Body of pancreas (tissue), 4 donors: ENCODE results near the gene ZNF700. TPM values are rescaled to one million over a fixed set of nuclear protein-coding genes. Genes with fewer than 3 reads are reported as not detected.

Source experiments
- ATAC-seq: fragments of 150-250 bp; one replicate; pipeline ENCODE4 v1.9.1; 2016
- DNase-seq, 4 donors: peaks; one replicate each; pipeline ENCODE4 v3.0.0-alpha.2; 2019
- H3K27ac ChIP-seq, 4 donors: fragments of 200-600 bp; sonication (generic); 1 replicate in 3 of 4; 2 replicates in 1 of 4; pipeline versions ENCODE4 v1.5.1 to v1.6.1; 2016 to 2019; ENCODE audit warnings: mild to moderate bottlenecking in 1 of 4, mixed read lengths in 1 of 4, moderate library complexity in 1 of 4
- H3K27me3 ChIP-seq, 2 donors: fragments of 200-600 bp; sonication (generic); one replicate each; pipeline ENCODE4 v1.6.0; 2016; ENCODE audit warnings: mild to moderate bottlenecking in 1 of 2
- H3K36me3 ChIP-seq, 2 donors: fragments of 200-600 bp; sonication (generic); replicated peaks in 1 of 2; 2 replicates each; pipeline ENCODE4 v1.5.1; 2016; ENCODE audit warnings: low read depth in 2 of 2; ENCODE audit not compliant: insufficient read depth in 1 of 2
- H3K4me1 ChIP-seq: fragments of 200-600 bp; sonication (generic); one replicate; pipeline ENCODE4 v1.6.0; 2016
- H3K4me3 ChIP-seq, 2 donors: fragments of 200-600 bp; sonication (generic); 1 replicate in 1 of 2; 2 replicates in 1 of 2; pipeline ENCODE4 v1.5.1; 2016 to 2019
- H3K9me3 ChIP-seq, 3 donors: fragments of 200-600 bp; sonication (generic); 1 replicate in 2 of 3; 2 replicates in 1 of 3; pipeline ENCODE4 v1.5.1; 2016
- POLR2A ChIP-seq, 3 donors: fragments of 450-650 bp; IDR thresholded peaks; one replicate each; pipeline ENCODE4 v1.6.1; 2016; ENCODE audit warnings: antibody characterized with exemption in 3 of 3, mild to moderate bottlenecking in 2 of 3
- WGBS, 2 donors: methylation state at CpG; one replicate each; pipeline ENCODE4 v1.1.5; 2017; 5-methylcytosine and 5-hydroxymethylcytosine counted together
- intact Hi-C: fragments of 100-400 bp; cut with DNase I; formaldehyde crosslinking; loops from one replicate; pipeline ENCODE4 v1.15.1; 2023
- total RNA-seq, 2 donors: library from RNA; depleted of rRNA; stranded (reverse); fragments of >200 nt; gene quantifications; one replicate each; pipeline ENCODE4 v1.1.0, GENCODE V29; 2016
- TF ChIP-seq, protein P1 (sequence below), 7 experiments: fragments of 450-650 bp in 4 of 7; fragments of 200-600 bp in 3 of 7; sonication (generic) in 3 of 7; IDR thresholded peaks; one replicate each; pipeline ENCODE4 v1.5.1; 2016 to 2019; ENCODE audit warnings: antibody characterized with exemption in 7 of 7

Gene ZNF700
- total RNA-seq, 2 donors from 2014 or later = 16.3 to 26.4 TPM

DNA sequence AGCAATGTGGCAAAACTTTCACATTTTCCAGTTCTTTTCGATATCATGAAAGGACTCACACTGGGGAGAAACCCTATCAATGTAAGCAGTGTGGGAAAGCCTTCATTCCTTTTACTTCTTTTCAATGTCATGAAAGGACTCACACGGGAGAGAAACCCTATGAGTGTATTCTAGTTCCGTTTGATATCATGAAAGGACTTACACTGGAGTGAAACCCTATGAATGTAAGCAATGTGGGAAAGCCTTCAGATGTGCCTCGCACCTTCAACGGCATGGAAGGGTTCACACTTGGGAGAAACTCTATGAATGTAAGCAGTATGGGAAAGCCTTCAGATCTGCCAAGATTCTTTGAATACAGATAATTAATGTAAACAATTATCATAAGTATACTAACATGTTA lies 25.4 kb downstream of the ZNF700 start:
- ATAC-seq = no peak
- intact Hi-C loops = no loop called here

DNA sequence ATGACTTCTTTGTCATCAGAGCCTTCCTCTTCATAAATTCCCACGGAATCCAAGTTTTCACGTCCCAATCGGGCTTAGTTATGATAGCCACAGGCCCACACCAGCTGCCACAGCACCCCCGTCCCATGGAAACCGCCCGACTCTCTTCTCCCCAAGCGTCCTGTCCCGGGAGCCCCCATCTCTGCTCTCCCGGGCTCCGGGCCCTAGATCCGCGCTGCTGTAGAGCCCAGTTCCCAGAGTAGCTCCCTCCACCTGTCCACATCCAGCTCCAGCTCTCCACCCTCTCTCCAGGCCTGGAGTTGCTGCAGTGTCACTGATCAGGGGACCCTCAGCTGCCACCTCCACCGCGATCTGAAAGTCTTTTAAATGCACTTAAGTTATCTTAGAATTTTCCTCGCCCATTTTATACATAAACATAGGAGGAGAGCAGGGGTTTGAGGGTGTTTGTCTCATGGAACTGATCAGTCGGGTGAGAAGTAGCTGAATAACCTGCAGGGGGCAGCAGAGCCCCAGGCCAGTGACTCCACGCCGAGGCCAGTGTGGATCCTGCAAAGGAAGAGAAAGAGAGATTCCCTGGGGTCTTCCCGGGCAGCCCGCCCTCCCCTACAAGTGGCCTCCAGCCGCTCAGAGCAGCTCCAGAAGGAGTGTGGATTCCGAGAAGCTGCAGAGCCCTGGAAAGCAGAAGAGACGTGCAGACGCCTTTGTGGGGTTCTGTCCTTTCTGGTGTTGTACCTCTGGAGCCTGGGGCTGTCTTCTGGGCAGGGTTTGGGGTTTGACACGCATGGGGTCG lies 38.9 kb downstream of the ZNF700 start:
- peak overlapping the region in 3 of 4 donors; percentile 77 to 93 (median 89) for H3K27ac ChIP-seq
- H3K36me3 ChIP-seq = no peaks in the 10 kb centered on the region
- no peaks in the 10 kb centered on the region for H3K9me3 ChIP-seq
- WGBS, 2 donors = 38 to 44% methylated on average over 25 to 26 of the region's 26 CpGs
- no peaks in the 10 kb centered on the region for H3K27me3 ChIP-seq
- DNase-seq (peak; percentile 71 to 77 (median 72)), ATAC-seq (peak; percentile 59)
- H3K4me3 ChIP-seq = no peak overlapping the region
- TF ChIP-seq, protein P1, sequence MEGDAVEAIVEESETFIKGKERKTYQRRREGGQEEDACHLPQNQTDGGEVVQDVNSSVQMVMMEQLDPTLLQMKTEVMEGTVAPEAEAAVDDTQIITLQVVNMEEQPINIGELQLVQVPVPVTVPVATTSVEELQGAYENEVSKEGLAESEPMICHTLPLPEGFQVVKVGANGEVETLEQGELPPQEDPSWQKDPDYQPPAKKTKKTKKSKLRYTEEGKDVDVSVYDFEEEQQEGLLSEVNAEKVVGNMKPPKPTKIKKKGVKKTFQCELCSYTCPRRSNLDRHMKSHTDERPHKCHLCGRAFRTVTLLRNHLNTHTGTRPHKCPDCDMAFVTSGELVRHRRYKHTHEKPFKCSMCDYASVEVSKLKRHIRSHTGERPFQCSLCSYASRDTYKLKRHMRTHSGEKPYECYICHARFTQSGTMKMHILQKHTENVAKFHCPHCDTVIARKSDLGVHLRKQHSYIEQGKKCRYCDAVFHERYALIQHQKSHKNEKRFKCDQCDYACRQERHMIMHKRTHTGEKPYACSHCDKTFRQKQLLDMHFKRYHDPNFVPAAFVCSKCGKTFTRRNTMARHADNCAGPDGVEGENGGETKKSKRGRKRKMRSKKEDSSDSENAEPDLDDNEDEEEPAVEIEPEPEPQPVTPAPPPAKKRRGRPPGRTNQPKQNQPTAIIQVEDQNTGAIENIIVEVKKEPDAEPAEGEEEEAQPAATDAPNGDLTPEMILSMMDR (IDR thresholded peaks at IDR 0.05) = peak; percentile 54 to 73 (median 70)
- no peak for TF ChIP-seq POLR2A (IDR thresholded peaks at IDR 0.05)
- intact Hi-C loops = no loop called here
- peaks cover 13% of the 10 kb centered on the region for H3K4me1 ChIP-seq

More for the DNA sequence above, 25.4 kb downstream of the ZNF700 start:
- no peak for DNase-seq
- TF ChIP-seq, protein P1 (IDR thresholded peaks at IDR 0.05) = no peak
- TF ChIP-seq POLR2A (IDR thresholded peaks at IDR 0.05) = no peak
- Histone ChIP-seq H3K4me3 (no peak overlapping the region), H3K4me1 (no peaks in the 10 kb centered on the region), H3K36me3 (peaks cover 29 to 36% of the 10 kb centered on the region in 2 donors), H3K27me3 (no peaks in the 10 kb centered on the region), H3K27ac (no peak overlapping the region), H3K9me3 (peaks cover 4 to 80% (median 11%) of the 10 kb centered on the region in 3 donors)
- 93 to 96% methylated on average over 5 of the region's 5 CpGs for WGBS, 2 donors

DNA sequence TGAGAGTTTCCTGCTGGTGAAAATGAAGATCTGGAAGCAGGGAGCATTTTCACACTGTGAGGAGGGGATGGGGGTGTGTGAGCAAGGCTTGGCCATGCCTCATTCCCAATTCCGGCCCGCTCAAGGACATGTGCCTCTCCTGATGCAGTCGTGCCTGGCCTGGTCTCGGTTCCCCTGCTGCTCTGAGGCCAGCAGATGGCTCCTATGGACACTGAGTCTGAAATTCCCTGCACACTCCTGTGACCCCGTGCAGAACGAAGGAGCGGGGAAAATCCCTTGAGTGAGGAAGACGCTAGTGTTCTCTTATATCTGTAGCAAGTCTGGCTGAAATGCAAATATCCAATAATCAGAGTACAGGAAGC lies 39.6 kb downstream of the ZNF700 start:
- no peaks in the 10 kb centered on the region for H3K36me3 ChIP-seq
- H3K9me3 ChIP-seq = no peaks in the 10 kb centered on the region
- 7 to 10% methylated on average over 6 to 8 of the region's 8 CpGs for WGBS, 2 donors
- H3K27ac ChIP-seq = peak overlapping the region; percentile 77 to 93 (median 86)
- no peak for TF ChIP-seq POLR2A (IDR thresholded peaks at IDR 0.05)
- TF ChIP-seq, protein P1 (IDR thresholded peaks at IDR 0.05) = peak in 1 of 7 experiments; percentile 11
- no peak for DNase-seq
- no peak overlapping the region for H3K4me3 ChIP-seq
- H3K27me3 ChIP-seq = no peaks in the 10 kb centered on the region
- peaks cover 13% of the 10 kb centered on the region for H3K4me1 ChIP-seq
- intact Hi-C loops = no loop called here
- ATAC-seq = peak; percentile 38

DNA sequence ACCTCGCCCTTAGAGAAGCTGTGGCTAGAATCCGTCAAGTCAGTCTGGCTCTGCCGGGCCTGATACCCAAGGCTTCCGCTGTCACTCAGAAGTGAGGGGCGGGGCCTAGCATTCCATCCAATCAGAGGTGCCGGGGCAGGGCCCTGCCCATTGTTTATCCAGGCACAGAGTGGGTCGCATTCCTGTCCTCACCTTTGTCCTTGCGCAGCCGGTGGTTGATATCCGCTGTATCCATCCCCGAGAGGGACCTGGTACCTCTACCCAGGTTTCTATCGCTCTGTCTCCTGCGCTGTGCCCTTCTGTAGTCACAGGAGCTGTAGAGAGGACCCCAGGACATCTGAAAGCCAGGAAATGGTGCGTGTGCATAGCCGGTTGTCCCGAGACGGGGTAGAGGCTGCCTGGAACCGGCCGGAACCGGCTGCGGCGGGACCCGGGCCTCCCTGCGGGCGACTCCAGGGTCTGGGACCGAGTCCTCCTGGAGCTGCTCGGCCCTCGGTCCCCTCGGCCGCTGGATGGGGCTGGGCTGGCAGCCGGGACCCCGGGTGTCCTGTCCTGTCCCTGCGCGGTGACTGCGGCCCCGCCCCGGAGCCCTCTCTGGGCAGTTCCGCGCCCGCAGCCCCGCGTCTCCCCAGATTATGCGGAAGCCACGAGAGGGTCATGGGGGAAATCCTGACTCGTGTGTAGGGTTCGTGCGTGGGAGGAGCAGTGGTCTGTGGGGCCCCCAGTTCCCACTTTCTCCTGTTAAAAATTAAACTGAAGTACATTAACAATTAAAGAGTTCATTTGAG lies 40.1 kb downstream of the ZNF700 start, which contains the start of gene ZNF763:
Gene ZNF763 (plus strand): TSS at position 183 of the 788 bp plus-strand sequence. CDS start 169 bp downstream, at position 352.
- H3K36me3 ChIP-seq = no peaks in the 10 kb centered on the region
- TF ChIP-seq, protein P1 (IDR thresholded peaks at IDR 0.05) = no peak
- TF ChIP-seq POLR2A (IDR thresholded peaks at IDR 0.05) = peak in 2 of 3 donors; percentile 75 to 85
- H3K27me3 ChIP-seq = no peaks in the 10 kb centered on the region
- H3K27ac ChIP-seq = peak within 1 kb of the TSS; percentile 77 to 93 (median 86)
- H3K9me3 ChIP-seq = no peaks in the 10 kb centered on the region
- peak; percentile 92 to 97 (median 96) for DNase-seq
- H3K4me3 ChIP-seq = peak within 1 kb of the TSS; percentile 32 to 76
- intact Hi-C loops = no loop called here
- 1% methylated on average over 23 to 46 of the region's 47 CpGs for WGBS, 2 donors
- H3K4me1 ChIP-seq = peaks cover 13% of the 10 kb centered on the region
- ATAC-seq = peak; percentile 96
